ENCODE results near the gene ZFAND4. TPM values are rescaled to one million over a fixed set of nuclear protein-coding genes. Genes with fewer than 3 reads are reported as not detected.
"Not testable (repeated sequence)": the region's sequence is repeated elsewhere in the genome, so short reads cannot be mapped to it uniquely, and the experiment has no call there.

Gene ZFAND4
- 5.1 and 5.3 TPM in 2 replicates for total RNA-seq (2014; rRNA removed; shearing (Covaris generic))

- peak; percentile 91 to 92 for DNase-seq
- peak within 1 kb of the TSS; percentile 65 for H3K4me3 ChIP-seq
- H3K27ac ChIP-seq, result peak within 1 kb of the TSS; percentile 72
- no peaks in the 10 kb centered on the region for H3K27me3 ChIP-seq
- H3K9me3 ChIP-seq (replicated peaks), result no peaks in the 10 kb centered on the region
- no peaks in the 10 kb centered on the region for H3K4me1 ChIP-seq
- no peaks in the 10 kb centered on the region for H3K36me3 ChIP-seq
Measured at GRCh38 chr10:45672181-45673073, at the start of gene ZFAND4. Gene ZFAND4, minus strand, starts transcription at chr10:45672772. Its CDS starts 9,047 bp downstream, at chr10:45663725.

GRCh38 chr10:45721503-45721902 lies 48.9 kb upstream of the ZFAND4 start:
- H3K27ac ChIP-seq, result not testable (repeated sequence)

GRCh38 chr10:45717642-45718041 lies 45.1 kb upstream of the ZFAND4 start:
- not testable (repeated sequence) for H3K27ac ChIP-seq; H3K9me3 ChIP-seq (replicated peaks); H3K4me1 ChIP-seq; H3K36me3 ChIP-seq; H3K4me3 ChIP-seq; DNase-seq; H3K27me3 ChIP-seq

More at GRCh38 chr10:45721503-45721902, 48.9 kb upstream of the ZFAND4 start:
- not testable (repeated sequence) for H3K4me1 ChIP-seq; DNase-seq; H3K9me3 ChIP-seq (replicated peaks); H3K27me3 ChIP-seq; H3K4me3 ChIP-seq; H3K36me3 ChIP-seq

GRCh38 chr10:45717053-45717452 lies 44.5 kb upstream of the ZFAND4 start:
- H3K4me3 ChIP-seq; DNase-seq; H3K4me1 ChIP-seq; H3K36me3 ChIP-seq; H3K27me3 ChIP-seq; H3K9me3 ChIP-seq (replicated peaks); H3K27ac ChIP-seq: not testable (repeated sequence)

- H3K4me1 ChIP-seq; H3K27ac ChIP-seq; H3K9me3 ChIP-seq (replicated peaks); H3K36me3 ChIP-seq; H3K4me3 ChIP-seq; H3K27me3 ChIP-seq; DNase-seq: not testable (repeated sequence)
Measured at GRCh38 chr10:45711223-45711622, 38.7 kb upstream of the ZFAND4 start.

- not testable (repeated sequence) for H3K4me1 ChIP-seq; DNase-seq; H3K9me3 ChIP-seq (replicated peaks); H3K36me3 ChIP-seq; H3K27ac ChIP-seq; H3K27me3 ChIP-seq; H3K4me3 ChIP-seq
Measured at GRCh38 chr10:45710200-45710796, 37.7 kb upstream of the ZFAND4 start.

- not testable (repeated sequence) for H3K36me3 ChIP-seq; H3K9me3 ChIP-seq (replicated peaks); H3K4me1 ChIP-seq; DNase-seq; H3K4me3 ChIP-seq; H3K27me3 ChIP-seq; H3K27ac ChIP-seq
Measured at GRCh38 chr10:45678467-45678866, 5.9 kb upstream of the ZFAND4 start.

- H3K36me3 ChIP-seq, result no peaks in the 10 kb centered on the region
- H3K27ac ChIP-seq, result no peak overlapping the region
- H3K27me3 ChIP-seq, result no peaks in the 10 kb centered on the region
- no peak overlapping the region for H3K4me3 ChIP-seq
- no peaks in the 10 kb centered on the region for H3K4me1 ChIP-seq
- DNase-seq, result no peak
- no peaks in the 10 kb centered on the region for H3K9me3 ChIP-seq (replicated peaks)
Measured at GRCh38 chr10:45675388-45675787, 2.8 kb upstream of the ZFAND4 start.

GRCh38 chr10:45673074-45673648 lies 589 bp upstream of the ZFAND4 start:
- H3K36me3 ChIP-seq, result no peaks in the 10 kb centered on the region
- H3K27me3 ChIP-seq, result no peaks in the 10 kb centered on the region
- H3K27ac ChIP-seq, result peak overlapping the region; percentile 72
- DNase-seq, result peak; percentile 26 to 46
- no peaks in the 10 kb centered on the region for H3K4me1 ChIP-seq
- no peaks in the 10 kb centered on the region for H3K9me3 ChIP-seq (replicated peaks)
- peak overlapping the region; percentile 65 for H3K4me3 ChIP-seq

- not testable (repeated sequence) for H3K4me3 ChIP-seq
Measured at GRCh38 chr10:45671300-45671699, 1.3 kb downstream of the ZFAND4 start.

GRCh38 chr10:45669897-45670296 lies 2.7 kb downstream of the ZFAND4 start:
- not testable (repeated sequence) for H3K27me3 ChIP-seq; H3K4me3 ChIP-seq; H3K36me3 ChIP-seq; H3K4me1 ChIP-seq; DNase-seq; H3K27ac ChIP-seq; H3K9me3 ChIP-seq (replicated peaks)

More at GRCh38 chr10:45671300-45671699, 1.3 kb downstream of the ZFAND4 start:
- H3K36me3 ChIP-seq; H3K27me3 ChIP-seq; H3K9me3 ChIP-seq (replicated peaks); H3K27ac ChIP-seq; H3K4me1 ChIP-seq; DNase-seq: not testable (repeated sequence)

GRCh38 chr10:45660876-45661411 lies 11.6 kb downstream of the ZFAND4 start:
- Histone ChIP-seq H3K9me3 (replicated peaks) (no peaks in the 10 kb centered on the region), H3K4me1 (no peaks in the 10 kb centered on the region), H3K4me3 (no peak overlapping the region), H3K27me3 (no peaks in the 10 kb centered on the region), H3K27ac (no peak overlapping the region), H3K36me3 (no peaks in the 10 kb centered on the region)
- DNase-seq, result no peak

- Histone ChIP-seq H3K4me1 (no peaks in the 10 kb centered on the region), H3K27ac (no peak overlapping the region), H3K4me3 (no peak overlapping the region), H3K36me3 (no peaks in the 10 kb centered on the region), H3K27me3 (no peaks in the 10 kb centered on the region), H3K9me3 (replicated peaks) (no peaks in the 10 kb centered on the region)
- no peak for DNase-seq
Measured at GRCh38 chr10:45657033-45657926, 15.3 kb downstream of the ZFAND4 start.

- no peaks in the 10 kb centered on the region for H3K4me1 ChIP-seq
- DNase-seq, result no peak
- no peaks in the 10 kb centered on the region for H3K9me3 ChIP-seq (replicated peaks)
- no peak overlapping the region for H3K4me3 ChIP-seq
- H3K36me3 ChIP-seq, result no peaks in the 10 kb centered on the region
- no peaks in the 10 kb centered on the region for H3K27me3 ChIP-seq
- no peak overlapping the region for H3K27ac ChIP-seq
Measured at GRCh38 chr10:45655219-45655618, 17.4 kb downstream of the ZFAND4 start.
